GM12892 (cell line): ENCODE data around the gene OR2A25.

Experiments used
- POLR2A ChIP-seq: IDR thresholded peaks from 2 replicates; pipeline ENCODE4 v1.6.1; 2011; ENCODE audit warnings: low read depth, low read length, control low read depth
- TAF1 ChIP-seq: IDR thresholded peaks from 2 replicates; pipeline ENCODE4 v1.6.1; 2011; ENCODE audit warnings: low read depth, mild to moderate bottlenecking, control low read depth, low read length, borderline replicate concordance

DNA sequence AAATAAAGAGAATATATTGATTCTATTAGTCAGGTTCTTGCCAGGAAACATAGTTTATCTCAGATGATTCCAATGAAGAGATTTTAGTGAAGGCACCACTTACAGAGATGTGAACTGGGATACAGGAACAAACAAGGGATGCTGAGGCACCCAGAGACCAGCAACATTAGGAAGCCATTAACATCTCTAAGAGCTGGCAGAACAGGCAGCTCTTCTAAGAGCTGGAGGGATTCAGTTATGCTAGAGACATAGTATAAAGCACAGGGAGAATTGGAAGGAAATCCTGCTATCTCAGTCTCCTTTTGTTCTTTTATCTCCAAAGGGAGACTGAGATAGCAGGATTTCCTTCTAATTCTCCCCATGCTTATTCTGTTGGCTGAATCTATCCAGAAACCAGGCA lies 47.4 kb upstream of the OR2A25 start:
- TF ChIP-seq POLR2A (no peak), TAF1 (no peak)
